Renal pelvis (tissue), 4 donors: ENCODE measurements around the gene NOXA1. TPM values are rescaled to one million over a fixed set of nuclear protein-coding genes. Genes with fewer than 3 reads are reported as not detected.

Source experiments
- DNase-seq: peaks from one replicate; pipeline ENCODE4 v3.0.0-alpha.2; 2013
- polyA plus RNA-seq, 3 donors: library from polyadenylated mRNA; unstranded; fragments of 120-200 nt; gene quantifications; one replicate each; pipeline ENCODE4 v1.2.1, GENCODE V29; 2013; ENCODE audit not compliant: insufficient read length in 3 of 3

NOXA1 gene
- polyA plus RNA-seq, 3 donors, result 6.7 to 12.3 (median 10.7) TPM

DNA sequence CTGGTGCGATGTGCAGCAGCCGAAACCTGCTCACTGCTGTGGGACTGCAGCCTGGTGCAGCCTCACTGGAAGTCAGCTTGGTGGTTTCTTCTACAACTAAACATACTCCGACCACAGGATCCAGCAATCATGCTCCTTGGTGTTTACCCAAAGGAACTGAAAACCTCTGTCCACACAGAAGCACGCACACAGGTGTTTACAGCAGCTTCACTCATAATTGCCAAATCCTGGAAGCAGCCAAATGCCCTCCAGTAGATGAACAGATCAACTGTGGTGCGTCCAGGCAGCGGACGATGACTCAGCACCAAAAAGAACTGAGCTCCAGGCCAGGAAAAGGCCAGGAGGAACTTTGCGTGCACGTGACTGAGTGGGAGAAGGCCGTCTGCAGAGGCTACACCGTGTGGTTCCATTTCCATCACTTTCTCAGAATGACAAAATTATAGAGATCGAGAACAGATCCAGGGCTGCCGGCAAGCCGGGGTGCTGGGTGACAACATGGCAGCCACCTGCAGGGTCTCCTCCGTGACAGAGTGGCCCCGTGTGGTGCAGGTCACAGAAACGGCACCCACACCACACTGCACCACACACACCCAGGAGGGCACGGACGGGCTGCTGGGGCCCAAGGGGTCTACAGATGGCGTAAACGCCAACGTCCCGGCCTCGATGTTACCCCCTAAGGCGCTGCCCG lies 59.0 kb downstream of the NOXA1 start:
- DNase-seq, result no peak

Other genes starting within 250 kb of the NOXA1 start
- gene ANAPC2, start 234.8 kb upstream of the NOXA1 start, polyA plus RNA-seq, result 10 to 100 TPM; 46.2 to 55.9 (median 51.3) TPM
- 10 to 100 TPM; 55.4 to 69.1 (median 65.3) TPM for gene SSNA1, start 234.7 kb upstream of the NOXA1 start, polyA plus RNA-seq
- 10 to 100 TPM; 14.6 to 23.2 (median 22.0) TPM for gene TPRN, start 222.7 kb upstream of the NOXA1 start, polyA plus RNA-seq
- gene TMEM203, start 217.7 kb upstream of the NOXA1 start, polyA plus RNA-seq, result 10 to 100 TPM; 41.9 to 47.5 (median 44.7) TPM
- gene NDOR1, start 217.7 kb upstream of the NOXA1 start, polyA plus RNA-seq, result 10 to 100 TPM; 13.3 to 18.9 (median 17.2) TPM
- 10 to 100 TPM; 12.8 to 13.8 (median 13.2) TPM for gene RNF208, start 201.2 kb upstream of the NOXA1 start, polyA plus RNA-seq
- 10 to 100 TPM; 10.9 to 17.0 (median 16.3) TPM for gene CYSRT1, start 198.2 kb upstream of the NOXA1 start, polyA plus RNA-seq
- gene RNF224, start 195.9 kb upstream of the NOXA1 start, polyA plus RNA-seq, result 10 to 100 TPM; 10.1 to 15.2 (median 13.8) TPM
- gene SLC34A3, start 192.5 kb upstream of the NOXA1 start, polyA plus RNA-seq, result 10 to 100 TPM; 10.3 to 12.1 (median 11.4) TPM
- 100 to 1,000 TPM; 383 to 516 (median 420) TPM for gene TUBB4B, start 182.1 kb upstream of the NOXA1 start, polyA plus RNA-seq
- gene STPG3, start 172.1 kb upstream of the NOXA1 start, polyA plus RNA-seq, result 1 to 10 TPM; 2.8 to 3.9 (median 3.9) TPM
- 10 to 100 TPM; 57.3 to 65.4 (median 61.7) TPM for gene NELFB, start 168.1 kb upstream of the NOXA1 start, polyA plus RNA-seq
- gene TOR4A, start 145.7 kb upstream of the NOXA1 start, polyA plus RNA-seq, result 1 to 10 TPM; 5.8 to 8.1 (median 7.3) TPM
- gene NRARP, start 121.1 kb upstream of the NOXA1 start, polyA plus RNA-seq, result 1 to 10 TPM; 7.4 to 9.7 (median 8.5) TPM
- gene EXD3, start 231 bp upstream of the NOXA1 start, polyA plus RNA-seq, result 10 to 100 TPM; 16.0 to 25.3 (median 25.2) TPM
- gene ENTPD8, start 18.0 kb downstream of the NOXA1 start, polyA plus RNA-seq, result 1 to 10 TPM in 1 of 3 donors, under 1 TPM in 2; 0.61 to 1.0 (median 0.86) TPM
- 10 to 100 TPM; 45.9 to 55.4 (median 50.4) TPM for gene NSMF, start 35.9 kb downstream of the NOXA1 start, polyA plus RNA-seq
- 1 to 10 TPM; 2.0 to 4.0 (median 3.1) TPM for gene PNPLA7, start 127.0 kb downstream of the NOXA1 start, polyA plus RNA-seq
- 10 to 100 TPM; 20.0 to 28.7 (median 28.5) TPM for gene MRPL41, start 128.5 kb downstream of the NOXA1 start, polyA plus RNA-seq
- gene DPH7, start 155.5 kb downstream of the NOXA1 start, polyA plus RNA-seq, result 10 to 100 TPM; 44.2 to 62.7 (median 57.8) TPM
- gene ZMYND19, start 167.1 kb downstream of the NOXA1 start, polyA plus RNA-seq, result 10 to 100 TPM; 21.0 to 24.2 (median 23.6) TPM
- 10 to 100 TPM; 35.1 to 39.7 (median 37.5) TPM for gene ARRDC1, start 182.3 kb downstream of the NOXA1 start, polyA plus RNA-seq
- gene EHMT1, start 195.6 kb downstream of the NOXA1 start, polyA plus RNA-seq, result 10 to 100 TPM; 80.4 to 83.4 (median 82.8) TPM